DOHH2 (cell line): ENCODE results near the gene PSORS1C2.

Experiments used
- H3F3A ChIP-seq: fragments of 200-600 bp; sonication (generic), shearing (Covaris generic); 2 replicates; pipeline ENCODE4 v1.6.0; 2016; ENCODE audit warnings: antibody characterized with exemption, mild to moderate bottlenecking; ENCODE audit not compliant: control insufficient read depth, insufficient read depth
- H3K27ac ChIP-seq: fragments of 200-600 bp; sonication (generic); 2 replicates; pipeline ENCODE4 v1.5.1; 2014; ENCODE audit warnings: low read depth, mild to moderate bottlenecking, low read length, moderate library complexity
- H3K27me3 ChIP-seq: fragments of 200-600 bp; sonication (generic); 2 replicates; pipeline ENCODE4 v1.6.1; 2014; ENCODE audit warnings: mild to moderate bottlenecking, low read length, mixed read lengths; ENCODE audit not compliant: control insufficient read depth
- H3K36me3 ChIP-seq: fragments of 200-600 bp; sonication (generic); 2 replicates; pipeline ENCODE4 v1.6.1; 2014; ENCODE audit warnings: mild to moderate bottlenecking, low read length, moderate library complexity, mixed read lengths; ENCODE audit not compliant: control insufficient read depth
- H3K4me1 ChIP-seq: fragments of 200-600 bp; sonication (generic); 2 replicates; pipeline ENCODE4 v1.6.1; 2014; ENCODE audit warnings: mild to moderate bottlenecking, low read length, mixed read lengths; ENCODE audit not compliant: control insufficient read depth
- H3K4me2 ChIP-seq: fragments of 200-600 bp; sonication (generic); 2 replicates; pipeline ENCODE4 v1.6.0; 2014; ENCODE audit warnings: mild to moderate bottlenecking, low read length, moderate library complexity
- H3K4me3 ChIP-seq: fragments of 200-600 bp; sonication (generic); 2 replicates; pipeline ENCODE4 v1.5.1; 2014; ENCODE audit warnings: mild to moderate bottlenecking, low read length, mixed read lengths
- H3K79me2 ChIP-seq: fragments of 200-600 bp; sonication (generic); 2 replicates; pipeline ENCODE4 v1.6.1; 2014; ENCODE audit warnings: mild to moderate bottlenecking, low read length, mixed read lengths; ENCODE audit not compliant: control insufficient read depth
- H3K9me2 ChIP-seq: fragments of 200-600 bp; sonication (generic); replicated peaks from 2 replicates; pipeline ENCODE4 v1.6.1; 2014; ENCODE audit warnings: mild to moderate bottlenecking, low read length, mixed read lengths; ENCODE audit not compliant: control insufficient read depth
- H3K9me3 ChIP-seq: fragments of 200-600 bp; sonication (generic); 2 replicates; pipeline ENCODE4 v1.6.1; 2014; ENCODE audit warnings: antibody characterized with exemption, low read length, mixed read lengths; ENCODE audit not compliant: control insufficient read depth, insufficient read depth
- H4K20me1 ChIP-seq: fragments of 200-600 bp; sonication (generic); 2 replicates; pipeline ENCODE4 v1.6.0; 2014; ENCODE audit warnings: low read depth, mild to moderate bottlenecking, antibody characterized with exemption, low read length, moderate library complexity; ENCODE audit not compliant: control insufficient read depth, insufficient read depth
- CTCF ChIP-seq: fragments of 200-600 bp; sonication (generic); IDR thresholded peaks from one replicate; pipeline ENCODE4 v1.5.1; 2014; ENCODE audit warnings: antibody characterized with exemption, mild to moderate bottlenecking, low read depth, low read length; ENCODE audit not compliant: poor library complexity, severe bottlenecking
- EZH2phosphoT487 ChIP-seq: fragments of 200-600 bp; sonication (generic); IDR thresholded peaks from 2 replicates; pipeline ENCODE4 v1.6.1; 2017; ENCODE audit warnings: borderline replicate concordance, mild to moderate bottlenecking, antibody characterized with exemption, low read length, moderate library complexity, mixed read lengths

The PSORS1C2 gene

GRCh38 chr6:31178143-31179041 is 39.5 kb upstream of the PSORS1C2 start:
- Histone ChIP-seq H3K27me3 (no peaks in the 10 kb centered on the region), H3F3A (no peaks in the 10 kb centered on the region), H3K4me1 (peaks cover 8% of the 10 kb centered on the region), H3K79me2 (no peaks in the 10 kb centered on the region), H4K20me1 (no peaks in the 10 kb centered on the region), H3K27ac (no peak overlapping the region), H3K9me2 (no peaks in the 10 kb centered on the region), H3K9me3 (no peaks in the 10 kb centered on the region), H3K4me2 (no peak overlapping the region), H3K36me3 (no peaks in the 10 kb centered on the region), H3K4me3 (no peak overlapping the region)
- TF ChIP-seq EZH2phosphoT487 (no peak), CTCF (no peak)

GRCh38 chr6:31175971-31176370 is 37.1 kb upstream of the PSORS1C2 start:
- H3K27ac ChIP-seq, result no peak overlapping the region
- TF ChIP-seq EZH2phosphoT487, result no peak
- no peak for TF ChIP-seq CTCF

GRCh38 chr6:31174378-31174777 is 35.5 kb upstream of the PSORS1C2 start:
- Histone ChIP-seq H3F3A (no peaks in the 10 kb centered on the region), H3K27me3 (no peaks in the 10 kb centered on the region), H3K4me2 (no peak overlapping the region), H3K36me3 (no peaks in the 10 kb centered on the region), H4K20me1 (no peaks in the 10 kb centered on the region), H3K9me3 (no peaks in the 10 kb centered on the region), H3K4me1 (peaks cover 8% of the 10 kb centered on the region), H3K9me2 (no peaks in the 10 kb centered on the region), H3K4me3 (no peak overlapping the region), H3K27ac (no peak overlapping the region), H3K79me2 (no peaks in the 10 kb centered on the region)
- TF ChIP-seq EZH2phosphoT487, result no peak
- TF ChIP-seq CTCF, result no peak

More at GRCh38 chr6:31175971-31176370, 37.1 kb upstream of the PSORS1C2 start:
- Histone ChIP-seq H3K9me3 (no peaks in the 10 kb centered on the region), H3K36me3 (no peaks in the 10 kb centered on the region), H3K4me2 (no peak overlapping the region), H3K79me2 (no peaks in the 10 kb centered on the region), H3K4me3 (no peak overlapping the region), H3K9me2 (no peaks in the 10 kb centered on the region), H3K27me3 (no peaks in the 10 kb centered on the region), H3K4me1 (peaks cover 8% of the 10 kb centered on the region), H4K20me1 (no peaks in the 10 kb centered on the region), H3F3A (no peaks in the 10 kb centered on the region)
